Measurements from ENCODE around the gene KIF26B.
A peak's percentile ranks its signal among the peaks of the same experiment; 100 is the strongest.

Gene KIF26B

DNA sequence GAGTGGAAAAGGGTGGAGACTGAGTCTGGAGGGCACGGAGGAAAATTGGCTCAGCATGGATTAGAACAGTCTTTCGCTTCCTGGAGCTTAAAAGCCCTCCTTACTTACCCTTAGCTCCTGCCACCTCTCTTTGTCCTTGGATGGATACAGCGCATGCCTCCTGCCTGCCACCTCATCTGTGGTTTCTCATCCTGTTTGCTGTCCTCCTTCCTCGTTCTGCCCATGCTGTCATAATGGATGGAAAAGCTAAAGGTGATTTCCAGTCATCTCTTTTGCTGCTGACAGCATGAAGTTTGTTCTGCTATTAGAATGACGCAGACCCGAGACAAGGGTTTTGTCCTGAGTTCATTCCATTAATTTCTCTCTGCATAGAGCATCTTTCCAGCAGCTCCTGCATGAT lies 425.9 kb downstream of the KIF26B start:
- no peak for DNase-seq

DNA sequence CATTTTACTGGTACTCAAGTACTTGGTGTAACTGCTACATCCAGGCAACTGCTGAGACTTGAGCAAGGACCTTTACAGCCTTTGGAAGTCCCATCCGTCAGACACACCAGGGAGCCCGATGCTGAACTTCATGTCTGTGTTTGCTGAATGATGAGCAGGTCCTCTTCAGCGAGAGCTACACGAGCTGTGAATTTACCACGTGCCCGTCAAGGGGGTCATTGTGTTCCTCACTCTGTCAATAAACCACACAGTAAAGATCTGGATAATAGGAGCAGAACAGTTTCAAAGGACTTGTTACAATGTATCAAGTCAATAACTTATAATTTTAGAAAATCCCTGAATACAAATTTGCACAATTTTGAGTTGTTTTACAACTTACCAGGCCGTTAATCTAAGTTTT lies 427.2 kb downstream of the KIF26B start:
- no peak for DNase-seq

DNA sequence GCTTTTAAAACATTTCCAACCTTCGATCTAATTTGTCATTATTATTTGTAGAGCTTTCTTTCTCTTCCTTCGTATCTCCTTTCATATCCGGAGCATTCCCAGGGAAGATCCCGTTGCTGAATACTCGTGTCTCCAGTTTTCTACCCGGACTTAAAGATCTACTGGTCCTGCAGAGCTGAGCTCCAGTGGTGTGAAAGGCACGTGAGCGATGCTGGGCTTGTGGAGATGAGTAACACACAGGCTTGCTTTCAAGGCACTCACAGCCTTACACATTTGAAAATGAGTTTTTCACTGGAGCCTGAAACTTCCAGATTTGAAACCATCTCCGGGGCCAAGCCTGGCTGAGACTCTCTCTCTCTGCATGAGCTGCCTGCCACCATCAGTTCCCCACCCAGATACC lies 428.3 kb downstream of the KIF26B start:
- DNase-seq, result no peak

DNA sequence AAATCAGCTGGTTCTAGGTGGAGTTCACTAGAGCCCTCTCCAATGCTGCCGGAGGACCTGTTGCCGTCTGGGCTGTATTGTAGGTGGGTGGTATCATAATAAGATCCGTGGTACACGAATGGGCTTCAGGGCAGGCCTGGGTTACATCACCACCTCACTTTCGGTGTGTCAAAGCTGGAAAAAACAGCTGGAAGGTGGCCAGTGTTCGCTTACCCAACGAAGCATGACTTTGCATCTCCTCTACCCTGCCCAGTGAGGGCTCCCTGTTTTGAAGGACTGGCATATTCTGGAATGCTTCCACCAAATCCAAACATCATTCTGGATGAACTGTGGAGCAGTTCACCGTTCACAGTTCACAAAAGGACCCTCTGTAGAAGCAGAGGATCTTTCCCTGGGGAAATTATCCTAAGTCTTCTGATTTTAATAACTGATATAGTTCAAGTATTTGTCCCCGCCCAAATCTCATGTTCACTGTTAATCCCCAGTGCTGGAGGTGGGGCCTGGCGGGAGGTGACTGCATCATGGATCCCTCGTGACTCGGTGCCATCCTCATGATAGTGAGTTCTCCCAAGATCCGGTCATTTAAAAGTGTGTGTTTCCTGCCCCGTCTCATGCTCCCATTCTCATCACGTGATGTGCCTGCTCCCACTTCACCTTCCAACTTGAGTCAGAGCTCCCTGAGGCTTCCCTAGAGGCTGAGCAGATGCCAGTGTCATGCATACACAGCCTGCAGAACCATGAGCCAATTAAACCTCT lies 429.0 kb downstream of the KIF26B start:
- DNase-seq, result no peak

DNA sequence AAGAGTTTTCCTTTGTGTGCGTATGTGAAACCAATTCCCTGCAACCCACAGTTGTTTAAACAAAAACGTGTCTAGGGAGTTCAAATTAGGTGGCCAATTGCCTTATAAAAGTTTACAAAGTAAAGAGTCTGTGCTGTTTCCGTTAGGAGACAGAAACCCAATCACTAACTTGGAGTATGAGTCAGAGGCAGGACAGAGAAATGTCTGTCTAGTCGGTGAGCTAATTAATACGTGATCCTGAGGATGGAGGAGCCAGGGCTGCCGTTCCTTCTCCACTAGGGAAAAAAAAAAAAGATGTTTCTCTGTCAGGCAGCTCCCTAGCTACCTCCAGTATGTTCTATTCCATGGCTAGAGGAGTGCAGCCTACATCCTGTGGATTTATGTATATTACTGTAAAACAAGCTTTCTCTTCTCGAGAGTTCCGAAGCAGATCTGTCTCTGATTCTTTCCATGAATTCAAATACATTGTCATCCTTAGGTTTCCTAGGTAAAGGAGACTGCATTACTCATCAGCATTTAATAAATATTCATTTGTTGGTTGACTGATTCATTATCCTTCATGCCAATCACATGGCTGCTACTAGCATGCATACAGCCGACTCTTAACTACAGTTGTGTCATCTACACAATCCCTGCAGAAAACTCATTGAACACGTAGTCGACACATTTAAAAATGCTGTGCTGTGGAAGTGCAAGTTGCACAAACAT lies 430.6 kb downstream of the KIF26B start:
- no peak for DNase-seq

DNA sequence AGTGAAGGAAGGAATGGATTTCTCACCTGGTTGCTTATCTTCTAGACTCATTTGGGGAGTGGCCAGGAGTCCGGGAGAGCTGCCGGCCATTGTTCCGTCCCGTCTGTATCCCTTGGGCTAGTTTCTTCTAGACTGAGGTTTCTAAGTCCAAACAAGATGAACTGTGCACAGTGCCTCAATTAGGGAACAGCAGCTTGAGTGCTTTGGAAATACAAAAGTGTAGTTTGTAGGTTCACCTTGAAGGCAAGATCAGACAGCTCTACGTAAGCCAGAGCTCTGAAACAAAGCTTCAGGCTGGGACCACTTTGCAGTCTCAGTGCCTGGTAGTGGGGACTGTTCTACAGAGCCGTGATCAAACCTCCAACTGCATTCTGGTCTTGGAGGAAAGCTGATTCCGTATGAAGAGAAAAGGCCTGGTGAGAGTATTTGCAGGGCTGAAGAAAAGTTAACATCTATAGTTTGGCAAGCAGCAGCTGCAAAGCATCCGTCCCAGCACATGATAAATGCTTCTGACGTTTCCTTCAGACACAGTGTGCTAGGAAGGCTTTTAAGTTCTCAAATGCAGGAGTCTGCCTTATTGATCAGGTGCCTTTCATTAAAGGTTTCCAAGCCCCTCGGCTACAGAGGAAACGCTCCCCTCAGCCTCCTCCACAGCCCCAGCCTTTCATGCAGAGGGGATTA lies 432.8 kb downstream of the KIF26B start:
- DNase-seq, result no peak

DNA sequence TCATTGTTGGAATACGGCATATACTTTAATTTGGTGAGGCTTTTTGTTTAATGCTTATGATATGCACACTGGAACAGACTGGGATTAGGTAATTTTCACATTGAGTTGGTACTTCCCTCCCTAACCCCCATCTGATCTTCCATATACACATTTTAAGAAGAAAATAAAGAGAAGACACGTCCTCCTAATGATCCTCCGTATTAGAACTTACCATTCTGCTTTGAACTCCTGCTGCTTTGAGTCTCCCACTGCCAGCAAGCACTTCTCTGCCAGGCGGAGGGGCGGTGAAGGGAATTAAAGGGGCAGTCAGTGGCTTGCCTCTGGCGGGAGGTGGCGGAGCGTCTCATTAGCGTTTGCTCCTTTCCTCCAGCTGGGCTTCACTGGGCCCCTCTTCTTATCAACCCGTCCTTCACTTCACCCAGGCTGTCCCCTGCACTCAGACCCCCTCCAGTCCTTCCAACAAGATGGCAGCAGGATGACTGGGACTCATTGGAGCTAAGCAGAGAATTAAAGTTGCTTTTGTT lies 433.4 kb downstream of the KIF26B start:
- DNase-seq, result no peak

DNA sequence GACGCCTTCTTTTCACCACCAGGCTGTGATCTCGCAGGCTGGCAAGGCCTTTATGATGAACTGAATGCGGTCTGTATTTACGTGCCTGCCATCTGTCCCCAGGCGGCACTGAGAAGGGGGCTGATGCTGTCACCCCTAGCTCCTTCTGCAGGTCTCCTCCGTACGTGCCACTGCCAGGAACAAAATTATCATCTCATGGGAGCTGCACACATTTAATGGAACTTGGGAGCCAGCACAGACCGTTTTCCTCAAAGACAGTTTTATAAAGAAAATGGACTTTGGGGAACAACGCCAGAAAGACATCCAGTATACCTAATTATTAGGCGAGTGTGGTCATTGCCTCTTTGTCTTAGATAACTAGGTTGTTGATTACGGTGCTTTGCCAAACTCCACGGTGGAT lies 434.5 kb downstream of the KIF26B start:
- DNase-seq, result no peak

DNA sequence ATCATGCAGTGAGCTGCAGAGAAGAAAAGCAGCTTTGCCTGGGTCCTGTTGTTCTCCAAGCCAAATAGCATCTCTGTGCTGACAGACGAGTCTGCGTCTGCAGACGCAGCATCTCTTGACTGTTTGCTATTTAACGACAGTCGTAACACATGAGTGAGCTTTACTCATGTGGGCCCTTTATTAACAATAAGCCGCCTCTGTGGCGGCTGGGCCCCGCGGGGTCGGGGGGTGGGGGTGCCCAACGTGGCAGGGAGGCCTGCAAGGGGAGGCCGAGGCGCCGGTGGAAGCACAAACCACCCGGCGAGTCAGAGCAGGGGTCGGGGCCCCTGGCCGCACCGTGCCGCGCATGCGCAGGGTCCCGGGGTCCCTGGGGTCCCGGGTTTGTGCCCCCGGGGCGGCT lies 435.1 kb downstream of the KIF26B start:
- DNase-seq, result no peak

DNA sequence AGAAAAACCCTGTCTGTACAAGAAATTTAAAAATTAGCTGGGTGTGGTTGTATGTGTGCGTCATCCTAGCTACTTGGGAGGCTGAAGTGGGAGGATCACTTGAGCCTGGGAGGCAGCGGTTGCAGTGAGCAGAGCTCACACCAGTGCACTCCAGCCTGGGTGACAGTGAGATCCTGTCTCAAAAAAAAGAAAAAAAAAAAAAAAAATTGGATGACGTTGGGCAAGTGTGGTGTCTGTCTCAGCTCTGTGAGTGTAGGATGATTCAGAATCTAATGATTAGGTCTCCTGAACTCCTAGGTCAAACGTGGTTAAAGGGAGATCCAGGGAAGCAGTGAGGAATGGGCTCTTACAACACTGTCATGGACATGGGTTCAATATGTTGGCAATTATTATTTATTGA lies 435.9 kb downstream of the KIF26B start:
- no peak for DNase-seq

DNA sequence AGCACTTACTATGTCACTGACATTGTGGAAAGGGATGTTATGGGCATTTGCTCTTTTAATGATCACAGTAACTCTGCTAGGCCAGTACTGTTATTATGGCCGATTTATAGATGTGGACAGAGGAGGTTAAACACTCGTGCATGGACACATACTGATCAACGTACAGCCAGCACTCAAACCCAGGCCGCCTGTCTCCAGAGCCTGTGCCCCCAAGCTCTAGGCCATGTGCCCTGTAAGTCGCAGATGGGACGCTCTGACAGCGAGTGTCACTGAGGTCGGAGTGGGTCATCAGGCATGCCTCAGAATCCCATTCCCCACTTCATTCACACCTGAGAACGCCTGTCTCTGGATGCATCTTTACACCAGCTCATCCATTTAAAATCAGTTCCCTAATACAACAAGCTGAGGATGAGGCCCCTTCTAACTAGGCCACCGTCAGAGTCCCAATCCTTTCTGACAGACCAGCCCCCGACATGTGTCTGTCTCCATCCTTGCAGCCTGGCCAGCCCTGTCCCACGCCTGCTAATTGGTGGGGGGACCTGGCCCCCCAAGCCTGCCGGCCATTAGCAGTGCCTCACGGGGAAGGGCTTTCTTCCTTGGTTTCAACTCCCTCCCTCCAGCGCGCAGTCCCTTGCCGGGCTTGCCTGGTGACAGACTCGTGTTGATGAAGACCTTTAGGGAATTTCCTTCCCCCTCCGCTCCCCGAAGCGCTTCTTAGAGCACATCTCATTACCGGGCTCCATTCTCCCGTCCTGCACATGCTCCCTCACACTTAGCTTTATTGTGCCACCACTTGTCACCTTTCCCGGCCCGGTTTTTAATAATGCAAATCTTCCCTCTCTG lies 436.8 kb downstream of the KIF26B start:
- no peak for DNase-seq

DNA sequence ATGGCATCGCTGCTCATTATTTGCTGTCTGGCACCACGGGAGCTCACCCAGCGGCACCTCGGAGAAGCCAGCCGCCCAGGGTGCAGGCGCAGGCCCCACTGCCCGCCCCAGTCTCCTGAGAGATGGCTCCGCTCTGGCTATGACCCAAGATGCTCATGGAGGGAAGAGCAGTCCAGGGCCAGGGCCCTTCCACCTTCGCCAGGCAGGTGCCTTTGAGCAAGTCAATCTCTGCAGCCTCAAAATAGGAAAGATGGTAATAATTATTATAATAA lies 437.3 kb downstream of the KIF26B start:
- no peak for DNase-seq

DNA sequence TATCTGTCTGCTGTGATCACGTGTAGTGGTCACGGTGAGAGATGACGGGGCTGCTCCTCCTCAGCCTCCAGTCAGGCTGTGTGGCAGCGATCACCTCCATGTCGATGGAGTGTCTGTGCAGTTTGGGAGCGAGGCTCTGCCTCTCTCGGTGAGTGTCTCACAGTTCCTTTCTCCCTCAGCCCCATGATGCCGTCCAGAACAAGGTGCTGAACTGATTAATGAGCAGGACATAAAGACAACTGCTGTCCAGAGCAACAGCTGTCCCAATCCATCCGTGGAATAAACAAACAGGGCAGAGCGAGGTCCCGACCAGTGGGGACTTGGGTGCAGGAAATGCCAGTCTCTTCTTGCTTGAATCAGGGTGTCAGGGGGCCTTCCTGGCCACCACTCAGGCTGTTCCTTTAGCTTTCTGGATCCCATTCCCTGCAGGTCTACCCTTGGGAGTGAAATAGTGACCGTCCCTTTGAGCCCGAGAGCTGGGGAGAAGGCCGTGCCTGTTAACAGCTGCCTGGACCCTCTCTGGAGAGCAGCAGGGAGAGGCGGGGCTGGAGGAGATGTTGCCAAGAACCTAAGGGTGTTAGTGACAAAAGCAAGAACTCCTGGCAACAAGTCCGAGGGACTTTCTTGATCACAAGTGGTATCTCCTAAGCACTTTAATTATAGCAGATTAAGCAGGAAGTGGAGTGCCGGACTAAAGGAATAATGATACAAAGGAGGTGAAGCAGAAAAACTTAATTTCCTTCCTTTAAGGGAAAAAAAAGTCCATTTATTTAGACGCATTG lies 443.9 kb downstream of the KIF26B start:
- DNase-seq, result no peak

DNA sequence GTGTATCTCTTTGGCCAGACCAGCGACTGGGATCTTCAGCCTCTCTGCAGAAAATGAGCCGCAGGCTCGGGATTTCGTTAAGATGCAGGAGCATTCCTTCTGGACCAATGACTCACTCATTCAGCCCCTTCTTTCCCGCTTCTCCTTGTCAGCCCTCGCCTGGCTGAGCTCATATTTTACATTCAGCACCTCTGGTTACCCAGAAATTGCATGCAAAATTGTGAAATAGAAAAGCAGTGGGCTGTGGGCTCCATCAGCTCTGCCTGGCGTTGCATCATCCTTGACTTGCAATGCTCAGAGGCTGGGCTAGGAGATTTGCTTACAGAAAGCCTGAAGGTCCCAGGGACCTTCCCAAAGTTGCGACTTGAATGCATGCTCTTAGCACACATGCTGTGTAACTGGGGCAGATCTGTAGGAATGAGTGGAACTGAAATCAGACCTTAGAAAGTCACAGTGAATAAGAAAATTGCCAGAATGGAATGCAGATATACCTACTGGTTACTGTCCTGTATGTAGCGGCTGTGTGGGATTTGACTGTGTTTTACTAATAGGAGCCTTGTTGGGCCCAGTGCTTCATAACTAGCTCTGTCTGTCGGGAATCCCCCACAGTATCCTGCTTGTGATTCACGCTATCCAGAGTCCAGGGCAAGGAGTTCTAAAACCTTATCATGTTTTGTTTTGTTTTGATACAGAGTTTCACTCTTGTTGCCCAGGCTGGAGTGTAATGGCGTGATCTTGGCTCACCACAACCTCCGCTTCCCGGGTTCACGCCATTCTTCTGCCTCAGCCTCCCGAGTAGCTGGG lies 444.8 kb downstream of the KIF26B start:
- DNase-seq, result peak; percentile 38

DNA sequence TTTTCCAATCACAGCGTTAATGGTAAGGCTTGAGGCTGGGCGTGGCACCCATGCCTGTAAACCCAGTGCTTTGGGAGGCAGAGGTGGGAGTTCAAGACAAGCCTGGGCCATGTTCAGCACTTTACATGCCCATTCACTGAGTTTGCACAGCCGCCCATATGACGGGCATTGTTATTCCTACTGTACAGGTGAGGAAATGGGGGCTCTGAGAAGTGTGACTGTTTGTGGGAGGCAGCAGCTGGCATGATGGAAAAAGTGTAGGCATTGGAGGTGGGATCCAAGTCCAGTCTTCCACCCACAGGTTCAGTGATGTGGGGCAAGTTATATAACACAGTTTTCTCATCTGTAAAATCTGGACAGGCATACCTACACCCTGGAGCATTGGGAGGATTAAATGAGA lies 445.9 kb downstream of the KIF26B start:
- no peak for DNase-seq

DNA sequence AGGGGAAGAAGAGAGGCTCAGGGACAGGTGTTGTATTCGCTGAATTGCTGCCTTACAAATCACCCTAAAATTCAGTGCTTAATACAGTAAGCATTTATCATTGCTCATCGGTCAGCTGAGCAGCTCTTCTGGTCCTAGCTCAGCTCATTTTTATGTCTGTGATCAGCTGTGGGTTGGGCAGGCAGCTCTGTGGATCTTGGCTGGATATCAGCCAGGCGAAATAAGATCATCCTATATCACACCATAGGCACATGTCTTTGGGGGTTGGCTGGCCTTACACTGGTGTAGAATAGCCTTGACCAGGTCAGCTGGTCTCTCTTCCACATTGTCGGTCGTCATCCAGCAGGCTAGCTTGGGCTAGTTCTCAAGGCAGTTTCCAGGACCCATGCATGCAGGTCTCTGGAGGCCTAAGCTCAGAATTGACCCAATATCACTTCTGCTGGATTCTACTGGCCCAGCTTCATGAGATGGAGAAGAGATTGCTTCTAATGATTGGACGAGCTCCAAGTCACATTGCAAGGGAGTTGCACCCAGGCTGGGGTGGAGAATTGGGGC lies 448.6 kb downstream of the KIF26B start:
- no peak for DNase-seq

DNA sequence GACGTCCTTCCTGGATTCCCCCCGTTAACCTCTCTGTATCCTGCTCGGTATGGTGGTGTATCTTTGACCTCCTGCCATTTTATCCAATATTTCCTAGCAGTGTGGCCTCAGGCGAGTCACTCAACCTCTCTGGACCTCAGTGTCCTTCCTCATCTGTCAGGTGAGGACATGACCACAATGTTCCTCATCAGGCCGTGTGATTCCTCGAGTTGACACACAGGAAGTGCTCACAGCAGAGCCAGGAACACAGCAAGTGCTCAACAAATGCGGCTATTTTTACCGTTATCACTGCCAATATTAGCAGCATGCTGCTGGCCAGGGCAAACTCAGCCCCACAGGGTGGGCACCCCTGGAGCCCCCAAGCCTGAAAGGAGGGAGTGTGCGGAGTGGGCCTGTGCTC lies 450.2 kb downstream of the KIF26B start:
- no peak for DNase-seq

DNA sequence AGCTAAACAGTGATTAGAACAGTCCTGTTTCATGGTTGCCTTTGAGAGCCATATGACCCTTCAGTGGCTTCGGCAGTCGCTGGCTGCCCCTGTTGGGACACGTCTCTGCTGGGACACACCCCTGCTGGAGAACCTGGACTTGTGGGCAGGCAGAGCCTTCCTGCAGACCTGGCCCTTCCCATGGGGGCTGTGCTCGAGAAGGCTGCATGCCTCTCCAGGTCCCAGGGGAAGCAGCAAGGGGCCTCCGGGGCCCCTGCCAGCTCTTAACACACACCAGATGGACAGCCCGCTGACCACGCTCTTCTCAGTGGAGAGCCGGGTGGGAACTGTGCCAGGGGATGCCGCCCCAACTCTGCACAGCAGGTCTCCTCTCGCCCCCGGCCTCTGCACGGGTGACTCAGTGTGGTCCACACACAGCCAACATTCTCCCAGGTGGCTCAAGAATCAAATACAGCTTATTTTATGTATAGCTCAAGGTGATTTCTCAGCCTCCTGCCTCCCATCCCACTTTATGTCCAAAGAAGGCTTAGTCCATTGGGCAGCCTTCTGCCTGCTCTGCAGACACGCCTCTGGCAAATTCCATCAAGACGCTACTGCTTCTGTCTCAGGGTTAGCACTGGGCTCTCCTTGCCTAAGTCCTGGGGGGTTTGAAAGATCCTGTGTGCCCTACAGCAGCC lies 450.8 kb downstream of the KIF26B start:
- DNase-seq, result no peak

DNA sequence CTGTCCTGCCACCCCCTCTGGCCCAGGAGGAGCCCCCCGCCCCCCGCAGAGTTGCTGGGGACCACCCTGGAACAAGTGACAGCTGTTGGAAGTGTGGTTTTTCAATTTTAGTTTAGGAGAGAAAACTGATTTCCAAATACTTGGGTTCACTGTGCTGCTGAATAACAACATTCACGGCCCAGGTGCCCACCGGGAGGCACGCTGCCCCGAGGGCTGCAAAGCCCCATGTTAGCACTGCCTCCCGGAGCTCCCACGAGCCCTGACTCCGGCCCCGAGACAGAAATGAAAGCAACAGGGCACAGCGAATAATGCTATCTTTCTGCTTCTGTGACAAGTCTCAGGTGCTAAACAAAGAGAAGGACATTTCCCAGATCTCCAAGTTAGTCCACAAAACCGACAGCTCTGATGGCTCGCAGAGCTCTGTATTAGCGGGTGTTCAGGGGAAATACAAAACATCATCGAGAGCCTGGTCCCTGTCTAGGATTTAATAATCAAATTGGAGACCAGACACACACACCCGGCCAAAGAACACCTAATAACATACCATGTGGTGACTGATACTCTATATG lies 451.5 kb downstream of the KIF26B start:
- DNase-seq, result no peak

DNA sequence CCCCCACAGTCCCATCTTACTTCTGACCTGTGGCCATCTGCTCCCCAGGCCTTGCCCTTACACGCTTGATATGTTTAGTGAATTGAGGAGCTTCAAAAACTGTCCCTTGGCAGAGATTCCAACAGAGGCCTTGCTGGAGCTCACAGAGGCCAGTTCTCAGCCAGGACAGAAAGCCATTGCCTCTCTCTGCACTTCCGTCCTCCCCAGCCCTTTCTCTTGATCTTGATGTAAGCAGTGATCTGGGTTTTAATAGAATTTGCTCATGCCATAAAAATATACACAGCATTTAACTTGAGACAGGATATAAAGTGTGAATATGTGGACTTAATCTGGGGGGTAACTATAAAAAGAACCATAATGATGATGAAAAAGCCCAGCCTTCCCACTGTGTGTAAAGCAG lies 453.5 kb downstream of the KIF26B start:
- no peak for DNase-seq
